ENCODE results near the gene PACSIN2. TPM values are rescaled to one million over a fixed set of nuclear protein-coding genes. Genes with fewer than 3 reads are reported as not detected.

Gene PACSIN2
- total and polyA plus RNA-seq, 2 of the 13 experiments (the other 11 are each of a cell fraction or from before 2014, with no cell fraction given) = 54.1 to 68.8 TPM

- peak; percentile 46; the same call in 1 of the 2 replicates for TF ChIP-seq SALL1 (CRISPR knock-in tag; IDR thresholded peaks at IDR 0.05)
- peak; percentile 21 for TF ChIP-seq SKI (IDR thresholded peaks at IDR 0.05; ENCODE audit: partially characterized antibody)
- no peak for TF ChIP-seq HOMEZ (CRISPR knock-in tag; IDR thresholded peaks at IDR 0.05; ENCODE audit: low read depth)
- TF ChIP-seq HOXA5 (CRISPR knock-in tag; IDR thresholded peaks at IDR 0.05) = peak; percentile 44; the same call in 1 of the 2 replicates
- no peak for TF ChIP-seq TRAFD1 (CRISPR knock-in tag; IDR thresholded peaks at IDR 0.05; ENCODE audit: borderline replicate concordance)
- TF ChIP-seq MED1 (CRISPR knock-in tag; IDR thresholded peaks at IDR 0.05) = no peak
- TF ChIP-seq CENPX (CRISPR knock-in tag; IDR thresholded peaks at IDR 0.05) = no peak
- TF ChIP-seq ERF (CRISPR knock-in tag; IDR thresholded peaks at IDR 0.05) = peak; percentile 44; the same call in 1 of the 2 replicates
- TF ChIP-seq HNF4G (IDR thresholded peaks at IDR 0.05; ENCODE audit: borderline replicate concordance, low read depth, low read length) = 0 out of 2 replicates have a peak, but pooled peaks have one; percentile 6
- no peak for TF ChIP-seq HNF4G (CRISPR knock-in tag; IDR thresholded peaks at IDR 0.05; ENCODE audit: borderline replicate concordance, low read depth)
- 0 out of 2 replicates have a peak, but pooled peaks have one; percentile 28 for TF ChIP-seq ZNF710 (CRISPR knock-in tag; IDR thresholded peaks at IDR 0.05; ENCODE audit: borderline replicate concordance)
- TF ChIP-seq SNAPC4 (CRISPR knock-in tag; IDR thresholded peaks at IDR 0.05) = 0 out of 2 replicates have a peak, but pooled peaks have one; percentile 36
- no peak for TF ChIP-seq SSRP1 (CRISPR knock-in tag; IDR thresholded peaks at IDR 0.05)
- TF ChIP-seq MAX (IDR thresholded peaks at IDR 0.05) = peak; percentile 53
- TF ChIP-seq CREB1 (IDR thresholded peaks at IDR 0.05) = 0 out of 2 replicates have a peak, but pooled peaks have one; percentile 41
- TF ChIP-seq CREB1 (CRISPR knock-in tag; IDR thresholded peaks at IDR 0.05) = peak; percentile 16; the same call in 1 of the 2 replicates
- TF ChIP-seq SIN3A (IDR thresholded peaks at IDR 0.05; ENCODE audit: borderline replicate concordance, low read depth, low read length) = 0 out of 2 replicates have a peak, but pooled peaks have one; percentile 30
These were observed 158.6 kb downstream of the PACSIN2 start (continued) for GRCh38 chr22:42856179-42856864.
